ENCODE results near the gene TFCP2.
"Not testable (repeated sequence)": the region's sequence is repeated elsewhere in the genome, so short reads cannot be mapped to it uniquely, and the experiment has no call there.

TFCP2 gene

GRCh38 chr12:51082561-51083125 lies 90.3 kb downstream of the TFCP2 start:
- peak; percentile 45 for DNase-seq (ENCODE audit: low spot score)

- no peak for DNase-seq (ENCODE audit: low spot score)
These were observed 91.5 kb downstream of the TFCP2 start for GRCh38 chr12:51081421-51081820.

- no peak for DNase-seq (ENCODE audit: low spot score)
These were observed 92.8 kb downstream of the TFCP2 start for GRCh38 chr12:51080136-51080535.

- DNase-seq (ENCODE audit: low spot score) = not testable (repeated sequence)
These were observed 94.1 kb downstream of the TFCP2 start for GRCh38 chr12:51078866-51079265.

GRCh38 chr12:51078346-51078745 lies 94.6 kb downstream of the TFCP2 start:
- DNase-seq (ENCODE audit: low spot score) = not testable (repeated sequence)

GRCh38 chr12:51077930-51078329 lies 95.0 kb downstream of the TFCP2 start:
- no peak for DNase-seq (ENCODE audit: low spot score)

- no peak for DNase-seq (ENCODE audit: low spot score)
These were observed 96.6 kb downstream of the TFCP2 start for GRCh38 chr12:51076236-51076930.

- DNase-seq (ENCODE audit: low spot score) = no peak
These were observed 97.5 kb downstream of the TFCP2 start for GRCh38 chr12:51075390-51075789.

- DNase-seq (ENCODE audit: low spot score) = no peak
These were observed 101.3 kb downstream of the TFCP2 start for GRCh38 chr12:51071663-51072062.

- peak; percentile 44 for DNase-seq (ENCODE audit: low spot score)
These were observed 102.9 kb downstream of the TFCP2 start for GRCh38 chr12:51070004-51070403.

GRCh38 chr12:51067771-51068170 lies 105.2 kb downstream of the TFCP2 start:
- no peak for DNase-seq (ENCODE audit: low spot score)

GRCh38 chr12:51067229-51067628 lies 105.7 kb downstream of the TFCP2 start:
- DNase-seq (ENCODE audit: low spot score) = no peak

GRCh38 chr12:51065530-51065929 lies 107.4 kb downstream of the TFCP2 start:
- no peak for DNase-seq (ENCODE audit: low spot score)

- no peak for DNase-seq (ENCODE audit: low spot score)
These were observed 110.1 kb downstream of the TFCP2 start for GRCh38 chr12:51062631-51063397.

GRCh38 chr12:51059086-51059485 lies 113.8 kb downstream of the TFCP2 start:
- no peak for DNase-seq (ENCODE audit: low spot score)

- no peak for DNase-seq (ENCODE audit: low spot score)
These were observed 116.7 kb downstream of the TFCP2 start for GRCh38 chr12:51056242-51056641.

GRCh38 chr12:51055060-51055459 lies 117.9 kb downstream of the TFCP2 start:
- DNase-seq (ENCODE audit: low spot score) = no peak

- DNase-seq (ENCODE audit: low spot score) = no peak
These were observed 121.1 kb downstream of the TFCP2 start for GRCh38 chr12:51051787-51052186.

GRCh38 chr12:51049525-51049924 lies 123.4 kb downstream of the TFCP2 start:
- DNase-seq (ENCODE audit: low spot score) = no peak

- DNase-seq (ENCODE audit: low spot score) = no peak
These were observed 124.2 kb downstream of the TFCP2 start for GRCh38 chr12:51048661-51049251.

- DNase-seq (ENCODE audit: low spot score) = peak; percentile 88
These were observed 125.0 kb downstream of the TFCP2 start, which contains the start of gene LETMD1 for GRCh38 chr12:51047655-51048540. LETMD1 (plus strand) TSS chr12:51048327; CDS start chr12:51048357, 30 bp downstream.

Data from HuH-7.5 (cell line).